ENCODE measurements around the gene IL20RA.
"Not testable (repeated sequence)": the region's sequence is repeated elsewhere in the genome, so short reads cannot be mapped to it uniquely, and the experiment has no call there.

The IL20RA gene

GRCh38 chr6:136973781-136974180 lies 71.0 kb downstream of the IL20RA start:
- not testable (repeated sequence) for DNase-seq (ENCODE audit: low read depth in 3 of 3)

GRCh38 chr6:136971609-136972008 lies 73.2 kb downstream of the IL20RA start:
- no peak for DNase-seq (ENCODE audit: low read depth in 3 of 3)

- no peak for DNase-seq (ENCODE audit: low read depth in 3 of 3)
These were observed 74.8 kb downstream of the IL20RA start for GRCh38 chr6:136969930-136970329.

GRCh38 chr6:136969433-136969832 lies 75.3 kb downstream of the IL20RA start:
- DNase-seq (ENCODE audit: low read depth in 3 of 3): no peak

- DNase-seq (ENCODE audit: low read depth in 3 of 3): no peak
These were observed 75.9 kb downstream of the IL20RA start for GRCh38 chr6:136968837-136969236.

GRCh38 chr6:136967876-136968752 lies 76.7 kb downstream of the IL20RA start:
- DNase-seq (ENCODE audit: low read depth in 3 of 3): peak; percentile 34 to 49 (median 36)

- DNase-seq (ENCODE audit: low read depth in 3 of 3): no peak
These were observed 80.4 kb downstream of the IL20RA start for GRCh38 chr6:136964398-136964797.

GRCh38 chr6:136963259-136963658 lies 81.5 kb downstream of the IL20RA start:
- no peak for DNase-seq (ENCODE audit: low read depth in 3 of 3)

GRCh38 chr6:136962661-136963060 lies 82.1 kb downstream of the IL20RA start:
- DNase-seq (ENCODE audit: low read depth in 3 of 3): no peak

GRCh38 chr6:136961848-136962247 lies 82.9 kb downstream of the IL20RA start:
- no peak for DNase-seq (ENCODE audit: low read depth in 3 of 3)

- no peak for DNase-seq (ENCODE audit: low read depth in 3 of 3)
These were observed 84.0 kb downstream of the IL20RA start for GRCh38 chr6:136960781-136961180.

GRCh38 chr6:136959935-136960334 lies 84.8 kb downstream of the IL20RA start:
- DNase-seq (ENCODE audit: low read depth in 3 of 3): not testable (repeated sequence)

GRCh38 chr6:136959471-136959891 lies 85.3 kb downstream of the IL20RA start:
- DNase-seq (ENCODE audit: low read depth in 3 of 3): no peak

GRCh38 chr6:136958168-136958567 lies 86.6 kb downstream of the IL20RA start:
- DNase-seq (ENCODE audit: low read depth in 3 of 3): no peak

GRCh38 chr6:136956590-136957544 lies 87.9 kb downstream of the IL20RA start:
- no peak for DNase-seq (ENCODE audit: low read depth in 3 of 3)

GRCh38 chr6:136955123-136955522 lies 89.6 kb downstream of the IL20RA start:
- DNase-seq (ENCODE audit: low read depth in 3 of 3): no peak

GRCh38 chr6:136952714-136953260 lies 92.0 kb downstream of the IL20RA start:
- no peak for DNase-seq (ENCODE audit: low read depth in 3 of 3)

GRCh38 chr6:136950436-136951126 lies 94.2 kb downstream of the IL20RA start:
- DNase-seq (ENCODE audit: low read depth in 3 of 3): no peak
